HepG2 (cell line): ENCODE data around the gene CSNK2B. TPM values are rescaled to one million over a fixed set of nuclear protein-coding genes. Genes with fewer than 3 reads are reported as not detected.
A peak's percentile ranks its signal among the peaks of the same experiment; 100 is the strongest.

Source experiments
- CSRNP1 ChIP-seq: sonication (generic); formaldehyde crosslinking; IDR thresholded peaks from 2 replicates; pipeline ENCODE4 v1.8.1; 2023; ENCODE audit warnings: mild to moderate bottlenecking, missing genetic modification reagents
- ELF1 ChIP-seq: sonication (generic); formaldehyde crosslinking; IDR thresholded peaks from 2 replicates; pipeline ENCODE4 v1.4.0; 2020; ENCODE audit warnings: missing genetic modification reagents
- ETS1 ChIP-seq: sonication (generic); formaldehyde crosslinking; IDR thresholded peaks from 2 replicates; pipeline ENCODE4 v1.4.0; 2020; ENCODE audit warnings: missing genetic modification reagents
- HES4 ChIP-seq: sonication (generic); formaldehyde crosslinking; IDR thresholded peaks from 2 replicates; pipeline ENCODE4 v1.9.0; 2021; ENCODE audit warnings: mild to moderate bottlenecking, missing genetic modification reagents, borderline replicate concordance
- HMG20B ChIP-seq: conservative IDR thresholded peaks from 2 replicates; pipeline ENCODE4 v1.6.1; 2016; ENCODE audit warnings: missing genetic modification reagents, missing compliant biosample characterization
- IRX3 ChIP-seq: sonication (generic); formaldehyde crosslinking; IDR thresholded peaks from 2 replicates; pipeline ENCODE4 v1.8.1; 2023; ENCODE audit warnings: mild to moderate bottlenecking, low read depth, missing genetic modification reagents, borderline replicate concordance
- MTF2 ChIP-seq: sonication (generic); formaldehyde crosslinking; IDR thresholded peaks from 2 replicates; pipeline ENCODE4 v1.5.0; 2020; ENCODE audit warnings: missing genetic modification reagents, borderline replicate concordance
- NR2F6 ChIP-seq, 2 experiments: IDR thresholded peaks; 2 replicates each; pipeline ENCODE4 v1.6.1; 2016; ENCODE audit warnings: antibody characterized with exemption in 1 of 2, mild to moderate bottlenecking in 1 of 2
- PBX3 ChIP-seq: sonication (generic); formaldehyde crosslinking; IDR thresholded peaks from 2 replicates; pipeline ENCODE4 v1.8.1; 2023; ENCODE audit warnings: missing genetic modification reagents, inconsistent platforms, borderline replicate concordance
- SIX4 ChIP-seq: sonication (generic); formaldehyde crosslinking; IDR thresholded peaks from 2 replicates; pipeline ENCODE4 v1.4.0; 2020; ENCODE audit warnings: missing genetic modification reagents
- ZEB1 ChIP-seq: IDR thresholded peaks from 2 replicates; pipeline ENCODE4 v1.6.1; 2012; ENCODE audit warnings: mild to moderate bottlenecking, low read depth, inconsistent platforms; ENCODE audit not compliant: insufficient replicate concordance
- ZNF446 ChIP-seq: sonication (generic); formaldehyde crosslinking; IDR thresholded peaks from 2 replicates; pipeline ENCODE4 v1.5.0; 2020; ENCODE audit warnings: mild to moderate bottlenecking, missing genetic modification reagents
- ZNF460 ChIP-seq: sonication (generic); formaldehyde crosslinking; IDR thresholded peaks from 2 replicates; pipeline ENCODE4 v1.5.1; 2020; ENCODE audit warnings: missing genetic modification reagents, mild to moderate bottlenecking, borderline replicate concordance
- ZNF747 ChIP-seq: sonication (generic); formaldehyde crosslinking; IDR thresholded peaks from 2 replicates; pipeline ENCODE4 v1.8.1; 2023; ENCODE audit warnings: missing genetic modification reagents, mild to moderate bottlenecking, borderline replicate concordance
- ZNF777 ChIP-seq: sonication (generic); formaldehyde crosslinking; IDR thresholded peaks from 2 replicates; pipeline ENCODE4 v1.4.0; 2020; ENCODE audit warnings: missing genetic modification reagents
- ZNF782 ChIP-seq: sonication (generic); formaldehyde crosslinking; IDR thresholded peaks from 2 replicates; pipeline ENCODE4 v1.4.0; 2020; ENCODE audit warnings: missing genetic modification reagents, mild to moderate bottlenecking, borderline replicate concordance
- ZNF878 ChIP-seq: sonication (generic); formaldehyde crosslinking; IDR thresholded peaks from 2 replicates; pipeline ENCODE4 v1.8.1; 2023; ENCODE audit warnings: mild to moderate bottlenecking, missing genetic modification reagents, moderate library complexity
- ZSCAN29 ChIP-seq: sonication (generic); formaldehyde crosslinking; conservative IDR thresholded peaks from 2 replicates; pipeline ENCODE4 v1.4.0; 2020; ENCODE audit warnings: mild to moderate bottlenecking, missing genetic modification reagents
- polyA plus RNA-seq, 8 experiments: library from polyadenylated mRNA; depleted of rRNA in 3 of 8; stranded (reverse) in 7 of 8; unstranded in 1 of 8; fragments of >200 nt; fragmentation: Illumina TruSeq in 4 of 8; extraction: Trizol in 4 of 8; gene quantifications; 2 replicates each; pipeline versions ENCODE4 v1.2.1 to v1.2.3, GENCODE V29; 2011 to 2016; ENCODE audit warnings: low read depth in 4 of 8, missing spikeins in 1 of 8, mixed read lengths in 1 of 8; ENCODE audit not compliant: insufficient read depth in 1 of 8
- total RNA-seq, 5 experiments: library from RNA; depleted of rRNA; stranded (reverse); fragments of >200 nt; fragmentation: Illumina TruSeq; extraction: Trizol; gene quantifications; 2 replicates each; pipeline ENCODE4 v1.2.3, GENCODE V29; 2016; ENCODE audit warnings: low read depth in 1 of 5
- TF ChIP-seq, protein P1 (sequence below): sonication (generic); formaldehyde crosslinking; IDR thresholded peaks from 2 replicates; pipeline ENCODE4 v1.4.0; 2020; ENCODE audit warnings: mild to moderate bottlenecking, missing genetic modification reagents, borderline replicate concordance
- TF ChIP-seq, protein P2 (sequence below): sonication (generic); formaldehyde crosslinking; IDR thresholded peaks from 2 replicates; pipeline ENCODE4 v1.9.0; 2021; ENCODE audit warnings: missing genetic modification reagents, borderline replicate concordance

CSNK2B gene
- total and polyA plus RNA-seq, 2 of the 13 experiments (the other 11 are each of a cell fraction or from before 2014, with no cell fraction given), result 111 to 296 TPM

- TF ChIP-seq MTF2 (0 out of 2 replicates have a peak, but pooled peaks have one; percentile 53), ZNF747 (CRISPR knock-in tag) (0 out of 2 replicates have a peak, but pooled peaks have one; percentile 72), ZNF460 (no peak), ZNF777 (CRISPR knock-in tag) (no peak), ZEB1 (no peak), ZNF782 (peak; percentile 99), SIX4 (no peak), HMG20B (CRISPR knock-in tag) (no peak), CSRNP1 (CRISPR knock-in tag) (0 out of 2 replicates have a peak, but pooled peaks have one; percentile 29), ELF1 (CRISPR knock-in tag) (peak; percentile 61; the same call in 1 of the 2 replicates), PBX3 (CRISPR knock-in tag) (0 out of 2 replicates have a peak, but pooled peaks have one; percentile 20), ETS1 (CRISPR knock-in tag) (no peak), ZSCAN29 (CRISPR knock-in tag) (no peak; the same call in 1 of the 2 replicates), IRX3 (0 out of 2 replicates have a peak, but pooled peaks have one; percentile 39), HES4 (CRISPR knock-in tag) (0 out of 2 replicates have a peak, but pooled peaks have one; percentile 40), ZNF446 (CRISPR knock-in tag) (peak; percentile 67; the same call in 1 of the 2 replicates), ZNF878 (CRISPR knock-in tag) (peak; percentile 48; the same call in 1 of the 2 replicates), NR2F6 (IDR thresholded peaks at IDR 0.05) (peak; percentile 70), NR2F6 (CRISPR knock-in tag; IDR thresholded peaks at IDR 0.05) (no peak)
- TF ChIP-seq, protein P1, sequence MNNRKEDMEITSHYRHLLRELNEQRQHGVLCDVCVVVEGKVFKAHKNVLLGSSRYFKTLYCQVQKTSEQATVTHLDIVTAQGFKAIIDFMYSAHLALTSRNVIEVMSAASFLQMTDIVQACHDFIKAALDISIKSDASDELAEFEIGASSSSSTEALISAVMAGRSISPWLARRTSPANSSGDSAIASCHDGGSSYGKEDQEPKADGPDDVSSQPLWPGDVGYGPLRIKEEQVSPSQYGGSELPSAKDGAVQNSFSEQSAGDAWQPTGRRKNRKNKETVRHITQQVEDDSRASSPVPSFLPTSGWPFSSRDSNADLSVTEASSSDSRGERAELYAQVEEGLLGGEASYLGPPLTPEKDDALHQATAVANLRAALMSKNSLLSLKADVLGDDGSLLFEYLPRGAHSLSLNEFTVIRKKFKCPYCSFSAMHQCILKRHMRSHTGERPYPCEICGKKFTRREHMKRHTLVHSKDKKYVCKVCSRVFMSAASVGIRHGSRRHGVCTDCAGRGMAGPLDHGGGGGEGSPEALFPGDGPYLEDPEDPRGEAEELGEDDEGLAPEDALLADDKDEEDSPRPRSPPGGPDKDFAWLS (CRISPR knock-in tag), result no peak
- TF ChIP-seq, protein P2, sequence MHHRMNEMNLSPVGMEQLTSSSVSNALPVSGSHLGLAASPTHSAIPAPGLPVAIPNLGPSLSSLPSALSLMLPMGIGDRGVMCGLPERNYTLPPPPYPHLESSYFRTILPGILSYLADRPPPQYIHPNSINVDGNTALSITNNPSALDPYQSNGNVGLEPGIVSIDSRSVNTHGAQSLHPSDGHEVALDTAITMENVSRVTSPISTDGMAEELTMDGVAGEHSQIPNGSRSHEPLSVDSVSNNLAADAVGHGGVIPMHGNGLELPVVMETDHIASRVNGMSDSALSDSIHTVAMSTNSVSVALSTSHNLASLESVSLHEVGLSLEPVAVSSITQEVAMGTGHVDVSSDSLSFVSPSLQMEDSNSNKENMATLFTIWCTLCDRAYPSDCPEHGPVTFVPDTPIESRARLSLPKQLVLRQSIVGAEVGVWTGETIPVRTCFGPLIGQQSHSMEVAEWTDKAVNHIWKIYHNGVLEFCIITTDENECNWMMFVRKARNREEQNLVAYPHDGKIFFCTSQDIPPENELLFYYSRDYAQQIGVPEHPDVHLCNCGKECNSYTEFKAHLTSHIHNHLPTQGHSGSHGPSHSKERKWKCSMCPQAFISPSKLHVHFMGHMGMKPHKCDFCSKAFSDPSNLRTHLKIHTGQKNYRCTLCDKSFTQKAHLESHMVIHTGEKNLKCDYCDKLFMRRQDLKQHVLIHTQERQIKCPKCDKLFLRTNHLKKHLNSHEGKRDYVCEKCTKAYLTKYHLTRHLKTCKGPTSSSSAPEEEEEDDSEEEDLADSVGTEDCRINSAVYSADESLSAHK (CRISPR knock-in tag), result no peak
Observed at GRCh38 chr6:31652925-31653724, 12.8 kb upstream of the CSNK2B start (continued).
